ENCODE measurements around the gene DUSP19.

DNA sequence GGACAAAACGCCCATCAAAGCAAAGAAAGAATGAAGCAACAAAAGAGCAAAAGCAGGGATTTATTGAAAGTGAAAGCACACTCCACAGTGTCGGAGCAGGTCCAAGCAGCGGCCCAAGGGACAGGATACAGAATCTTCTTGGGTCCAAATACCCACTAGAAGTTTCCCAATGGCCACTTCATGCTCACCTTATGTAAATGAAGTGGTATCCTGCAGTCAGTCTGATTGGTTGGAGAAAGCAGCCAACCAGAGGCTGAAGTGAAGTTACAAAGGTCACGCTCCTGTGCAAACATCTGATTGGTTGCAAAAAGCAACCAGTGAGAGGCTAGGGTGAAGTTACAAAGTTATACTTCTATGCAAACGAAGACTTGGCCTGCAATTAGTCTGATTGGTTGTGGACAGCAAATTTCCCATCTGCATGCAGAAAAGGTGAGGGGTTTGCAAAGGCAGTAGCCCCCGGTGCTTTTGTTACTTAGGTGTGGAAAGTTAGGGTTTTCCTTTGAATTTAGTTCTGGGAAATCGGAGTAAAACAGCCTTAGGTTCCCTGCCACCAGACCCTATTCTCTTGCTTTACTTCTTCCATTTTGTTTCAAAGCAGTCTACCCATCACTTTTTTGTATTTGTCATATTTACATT is 12.9 kb downstream of the DUSP19 start:
- TF ChIP-seq, protein P1, sequence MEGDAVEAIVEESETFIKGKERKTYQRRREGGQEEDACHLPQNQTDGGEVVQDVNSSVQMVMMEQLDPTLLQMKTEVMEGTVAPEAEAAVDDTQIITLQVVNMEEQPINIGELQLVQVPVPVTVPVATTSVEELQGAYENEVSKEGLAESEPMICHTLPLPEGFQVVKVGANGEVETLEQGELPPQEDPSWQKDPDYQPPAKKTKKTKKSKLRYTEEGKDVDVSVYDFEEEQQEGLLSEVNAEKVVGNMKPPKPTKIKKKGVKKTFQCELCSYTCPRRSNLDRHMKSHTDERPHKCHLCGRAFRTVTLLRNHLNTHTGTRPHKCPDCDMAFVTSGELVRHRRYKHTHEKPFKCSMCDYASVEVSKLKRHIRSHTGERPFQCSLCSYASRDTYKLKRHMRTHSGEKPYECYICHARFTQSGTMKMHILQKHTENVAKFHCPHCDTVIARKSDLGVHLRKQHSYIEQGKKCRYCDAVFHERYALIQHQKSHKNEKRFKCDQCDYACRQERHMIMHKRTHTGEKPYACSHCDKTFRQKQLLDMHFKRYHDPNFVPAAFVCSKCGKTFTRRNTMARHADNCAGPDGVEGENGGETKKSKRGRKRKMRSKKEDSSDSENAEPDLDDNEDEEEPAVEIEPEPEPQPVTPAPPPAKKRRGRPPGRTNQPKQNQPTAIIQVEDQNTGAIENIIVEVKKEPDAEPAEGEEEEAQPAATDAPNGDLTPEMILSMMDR (IDR thresholded peaks at IDR 0.05), result no peak
- no peak for TF ChIP-seq EZH2 (IDR thresholded peaks at IDR 0.05; ENCODE audit: borderline replicate concordance, insufficient read depth, low read depth, low read length, poor library complexity, severe bottlenecking)

Data from B cell (primary cell).